ENCODE data around the gene SWAP70.

The SWAP70 gene

DNA sequence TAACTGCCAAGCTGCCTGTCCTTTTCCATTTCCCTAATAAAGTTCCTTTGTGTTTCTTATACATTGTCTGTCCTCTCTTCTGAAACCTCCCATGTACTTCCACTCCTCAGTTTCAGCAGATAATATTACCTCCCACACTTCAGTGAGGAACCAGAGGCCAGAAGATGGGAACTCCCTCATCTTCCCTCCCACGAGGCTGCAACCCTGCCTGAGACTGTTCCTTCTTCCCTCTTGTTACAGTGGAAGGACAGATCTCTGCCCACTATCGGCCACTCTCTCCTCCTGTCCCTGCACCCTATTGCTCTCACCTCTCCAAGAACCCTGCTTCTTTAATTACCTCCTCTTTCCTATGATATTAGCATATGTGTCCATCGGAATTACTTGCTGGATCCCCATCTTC, 38.1 kb upstream of the SWAP70 start:
- Histone ChIP-seq H3K36me3 (ENCODE audit: control insufficient read depth, insufficient read depth, low read length) (no peaks in the 10 kb centered on the region), H3K9me3 (ENCODE audit: control insufficient read depth, insufficient read depth, low read length) (no peaks in the 10 kb centered on the region), H3K27ac (ENCODE audit: low read length) (no peak overlapping the region), H3K27me3 (ENCODE audit: control insufficient read depth, insufficient read depth, low read length) (no peaks in the 10 kb centered on the region), H3K4me3 (ENCODE audit: low read length) (no peak overlapping the region), H3K4me1 (ENCODE audit: control insufficient read depth, insufficient read depth, low read length) (peaks cover 3% of the 10 kb centered on the region; the same call in 1 of the 2 replicates)
- no peak for DNase-seq (ENCODE audit: low read depth, low spot score)
- no CpG with 5 or more reads among the region's 3 CpGs for WGBS (ENCODE audit: insufficient coverage, insufficient read length)

DNA sequence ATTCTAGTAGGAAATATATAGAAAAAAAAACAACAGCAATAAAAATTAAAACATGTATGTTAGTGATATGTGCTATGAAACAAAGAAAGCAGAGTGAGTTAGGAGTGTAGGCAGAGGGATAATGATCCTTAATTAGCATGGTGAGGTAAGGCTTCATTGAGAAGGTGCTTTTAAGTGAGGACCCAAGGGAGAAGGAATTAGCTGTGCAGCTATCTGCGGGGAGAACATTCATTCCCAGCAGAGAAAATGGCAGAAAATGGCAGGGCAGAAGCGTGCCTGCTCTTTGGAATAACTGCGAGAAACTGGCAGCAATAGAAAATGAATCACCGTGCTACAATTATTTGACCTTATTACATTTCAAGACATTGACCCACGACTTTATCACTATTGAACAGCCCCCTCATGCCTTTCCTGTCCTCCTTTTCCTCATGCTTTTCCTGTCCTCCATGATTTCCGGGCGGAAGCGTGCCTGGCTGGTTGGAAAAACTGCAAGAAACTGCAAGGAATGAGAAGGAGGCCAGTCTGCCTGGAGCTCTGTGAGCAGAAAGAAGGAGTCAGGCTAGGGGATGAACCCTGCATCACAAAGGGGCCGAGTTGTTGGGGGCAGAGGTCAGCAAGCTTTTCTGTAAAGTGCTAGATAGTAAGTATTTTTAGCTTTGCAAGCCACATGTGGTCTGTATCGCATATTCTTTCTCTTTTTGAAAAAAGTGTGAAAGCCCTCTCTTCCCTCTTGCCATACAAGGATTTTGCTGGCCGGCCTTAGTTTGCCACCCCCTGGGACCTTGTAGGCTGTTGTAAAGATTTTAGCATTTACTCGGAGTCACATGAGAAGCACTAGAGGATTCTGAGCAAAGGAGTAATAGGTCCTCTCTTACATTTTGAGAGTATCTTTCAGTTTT, 37.1 kb upstream of the SWAP70 start:
- H3K9me3 ChIP-seq (ENCODE audit: control insufficient read depth, insufficient read depth, low read length) = no peaks in the 10 kb centered on the region

DNA sequence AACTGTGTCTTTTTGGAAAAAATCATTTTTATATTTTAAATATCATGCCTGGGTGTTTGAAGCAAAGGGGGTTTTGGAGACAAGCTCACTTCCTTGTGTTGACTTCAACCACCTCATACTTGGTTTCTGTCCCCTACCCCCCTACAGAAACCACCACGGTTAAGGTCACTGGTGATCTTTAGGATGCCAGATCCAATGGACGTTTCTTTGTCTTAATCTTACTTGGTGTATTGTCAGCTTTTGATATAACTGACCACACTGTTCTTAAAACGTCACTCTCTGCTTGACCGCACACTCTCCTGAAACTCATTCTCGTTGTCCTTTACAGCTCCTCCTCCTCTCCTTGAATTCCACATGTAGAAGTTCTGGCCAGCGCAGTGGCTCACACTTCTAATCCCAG, 34.8 kb upstream of the SWAP70 start:
- peaks cover 3% of the 10 kb centered on the region; the same call in 1 of the 2 replicates for H3K4me1 ChIP-seq (ENCODE audit: control insufficient read depth, insufficient read depth, low read length)
- WGBS (ENCODE audit: insufficient coverage, insufficient read length) = no CpG with 5 or more reads among the region's 6 CpGs
- no peak overlapping the region for H3K4me3 ChIP-seq (ENCODE audit: low read length)
- H3K36me3 ChIP-seq (ENCODE audit: control insufficient read depth, insufficient read depth, low read length) = no peaks in the 10 kb centered on the region
- no peaks in the 10 kb centered on the region for H3K27me3 ChIP-seq (ENCODE audit: control insufficient read depth, insufficient read depth, low read length)
- no peak overlapping the region for H3K27ac ChIP-seq (ENCODE audit: low read length)
- H3K9me3 ChIP-seq (ENCODE audit: control insufficient read depth, insufficient read depth, low read length) = no peaks in the 10 kb centered on the region
- DNase-seq (ENCODE audit: low read depth, low spot score) = no peak

More for the DNA sequence above, 37.1 kb upstream of the SWAP70 start:
- DNase-seq (ENCODE audit: low read depth, low spot score) = no peak
- Histone ChIP-seq H3K27me3 (ENCODE audit: control insufficient read depth, insufficient read depth, low read length) (no peaks in the 10 kb centered on the region), H3K27ac (ENCODE audit: low read length) (peak overlapping the region; percentile 63), H3K36me3 (ENCODE audit: control insufficient read depth, insufficient read depth, low read length) (no peaks in the 10 kb centered on the region), H3K4me1 (ENCODE audit: control insufficient read depth, insufficient read depth, low read length) (peaks cover 3% of the 10 kb centered on the region; the same call in 1 of the 2 replicates), H3K4me3 (ENCODE audit: low read length) (no peak overlapping the region)
- WGBS (ENCODE audit: insufficient coverage, insufficient read length) = no CpG with 5 or more reads among the region's 12 CpGs

DNA sequence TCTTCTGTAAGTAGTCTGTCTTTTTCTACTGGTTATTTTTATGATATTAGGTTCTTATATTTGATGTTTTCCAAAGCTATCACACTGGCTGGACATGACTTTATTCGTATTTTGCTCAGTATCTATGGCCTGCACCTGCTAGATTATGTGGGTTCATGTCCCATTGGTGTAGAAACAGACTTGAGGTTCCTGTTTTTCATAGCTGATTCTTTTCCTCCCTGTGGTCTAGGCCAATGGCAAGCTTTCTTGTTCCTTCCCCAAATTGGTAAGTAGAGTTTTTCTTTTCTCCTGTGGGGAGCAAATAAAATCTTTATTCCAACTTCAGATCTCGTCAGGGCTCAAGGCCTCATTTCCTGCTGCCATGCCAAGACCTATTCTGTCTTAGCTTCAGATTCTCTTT, 30.2 kb upstream of the SWAP70 start:
- H3K27me3 ChIP-seq (ENCODE audit: control insufficient read depth, insufficient read depth, low read length) = no peaks in the 10 kb centered on the region
- no CpG with 5 or more reads among the region's 2 CpGs for WGBS (ENCODE audit: insufficient coverage, insufficient read length)
- H3K4me3 ChIP-seq (ENCODE audit: low read length) = no peak overlapping the region
- H3K4me1 ChIP-seq (ENCODE audit: control insufficient read depth, insufficient read depth, low read length) = no peaks in the 10 kb centered on the region
- no peaks in the 10 kb centered on the region for H3K36me3 ChIP-seq (ENCODE audit: control insufficient read depth, insufficient read depth, low read length)
- no peak for DNase-seq (ENCODE audit: low read depth, low spot score)
- no peak overlapping the region for H3K27ac ChIP-seq (ENCODE audit: low read length)
- H3K9me3 ChIP-seq (ENCODE audit: control insufficient read depth, insufficient read depth, low read length) = no peaks in the 10 kb centered on the region

DNA sequence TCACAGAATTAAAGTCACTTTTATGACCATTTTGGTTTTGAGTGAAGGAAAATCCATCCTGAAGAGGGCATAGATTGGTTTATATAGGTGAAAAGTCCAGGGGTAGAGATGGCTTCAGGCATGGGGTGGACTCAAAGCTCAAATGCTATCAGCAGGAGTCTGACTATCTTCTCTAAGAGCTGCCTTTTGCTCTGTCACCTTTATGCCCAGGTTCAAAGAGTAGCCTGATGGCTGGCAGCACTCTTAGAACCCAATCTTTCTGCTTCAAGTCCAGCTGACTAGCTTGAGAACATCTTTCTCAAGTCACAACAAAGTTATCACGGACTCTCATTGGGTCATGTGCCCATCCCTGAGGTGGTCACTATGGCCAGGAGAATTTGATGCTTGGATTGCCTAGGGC, 27.2 kb upstream of the SWAP70 start:
- Histone ChIP-seq H3K9me3 (ENCODE audit: control insufficient read depth, insufficient read depth, low read length) (no peaks in the 10 kb centered on the region), H3K4me3 (ENCODE audit: low read length) (no peak overlapping the region), H3K27ac (ENCODE audit: low read length) (no peak overlapping the region), H3K4me1 (ENCODE audit: control insufficient read depth, insufficient read depth, low read length) (no peaks in the 10 kb centered on the region), H3K36me3 (ENCODE audit: control insufficient read depth, insufficient read depth, low read length) (no peaks in the 10 kb centered on the region), H3K27me3 (ENCODE audit: control insufficient read depth, insufficient read depth, low read length) (no peaks in the 10 kb centered on the region)
- no CpG with 5 or more reads among the region's 1 CpG for WGBS (ENCODE audit: insufficient coverage, insufficient read length)
- no peak for DNase-seq (ENCODE audit: low read depth, low spot score)

DNA sequence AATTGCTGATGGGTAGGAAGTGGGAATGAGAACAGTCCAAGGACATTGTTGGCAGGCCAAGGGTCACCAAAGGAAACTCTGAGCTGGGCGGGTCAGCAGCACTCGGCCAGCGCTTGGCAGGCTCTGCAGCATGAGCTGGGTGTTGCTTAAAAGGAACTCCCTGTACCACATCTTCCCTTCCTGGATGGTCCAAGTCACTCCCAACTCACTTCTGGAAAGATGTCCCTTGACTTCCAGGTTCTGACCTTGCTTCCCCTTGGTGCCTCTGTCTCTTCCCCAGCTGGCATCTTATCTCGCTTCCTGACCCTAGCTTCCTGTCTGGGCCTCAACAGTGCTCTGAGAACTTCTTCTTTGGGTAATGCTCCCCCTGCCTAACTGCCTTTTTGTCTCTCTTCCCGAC, 24.8 kb upstream of the SWAP70 start:
- WGBS (ENCODE audit: insufficient coverage, insufficient read length) = no CpG with 5 or more reads among the region's 5 CpGs
- Histone ChIP-seq H3K27ac (ENCODE audit: low read length) (no peak overlapping the region), H3K27me3 (ENCODE audit: control insufficient read depth, insufficient read depth, low read length) (no peaks in the 10 kb centered on the region), H3K9me3 (ENCODE audit: control insufficient read depth, insufficient read depth, low read length) (no peaks in the 10 kb centered on the region), H3K4me1 (ENCODE audit: control insufficient read depth, insufficient read depth, low read length) (no peaks in the 10 kb centered on the region), H3K36me3 (ENCODE audit: control insufficient read depth, insufficient read depth, low read length) (no peaks in the 10 kb centered on the region), H3K4me3 (ENCODE audit: low read length) (no peak overlapping the region)
- DNase-seq (ENCODE audit: low read depth, low spot score) = no peak

DNA sequence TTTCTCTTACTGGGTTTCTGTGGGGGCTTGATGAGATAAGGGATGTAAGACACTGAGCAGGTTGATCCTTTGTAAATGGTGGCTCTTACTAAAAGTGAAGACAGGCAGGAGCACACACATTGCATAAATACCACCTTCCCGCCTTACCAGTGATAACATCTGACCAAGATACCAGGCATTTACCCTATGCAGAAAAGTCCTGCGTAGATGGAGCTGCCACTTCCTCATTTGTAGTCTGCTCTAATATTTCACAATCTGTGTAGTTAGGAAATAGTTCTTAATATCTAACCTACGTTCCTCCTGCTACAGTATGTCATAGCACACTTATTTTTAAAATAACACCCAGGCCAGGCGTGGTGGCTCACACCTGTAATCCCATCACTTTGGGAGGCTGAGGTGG, 23.9 kb upstream of the SWAP70 start:
- Histone ChIP-seq H3K27me3 (ENCODE audit: control insufficient read depth, insufficient read depth, low read length) (no peaks in the 10 kb centered on the region), H3K9me3 (ENCODE audit: control insufficient read depth, insufficient read depth, low read length) (no peaks in the 10 kb centered on the region), H3K4me3 (ENCODE audit: low read length) (no peak overlapping the region), H3K36me3 (ENCODE audit: control insufficient read depth, insufficient read depth, low read length) (no peaks in the 10 kb centered on the region), H3K4me1 (ENCODE audit: control insufficient read depth, insufficient read depth, low read length) (no peaks in the 10 kb centered on the region), H3K27ac (ENCODE audit: low read length) (no peak overlapping the region)
- WGBS (ENCODE audit: insufficient coverage, insufficient read length) = no CpG with 5 or more reads among the region's 4 CpGs
- no peak for DNase-seq (ENCODE audit: low read depth, low spot score)

DNA sequence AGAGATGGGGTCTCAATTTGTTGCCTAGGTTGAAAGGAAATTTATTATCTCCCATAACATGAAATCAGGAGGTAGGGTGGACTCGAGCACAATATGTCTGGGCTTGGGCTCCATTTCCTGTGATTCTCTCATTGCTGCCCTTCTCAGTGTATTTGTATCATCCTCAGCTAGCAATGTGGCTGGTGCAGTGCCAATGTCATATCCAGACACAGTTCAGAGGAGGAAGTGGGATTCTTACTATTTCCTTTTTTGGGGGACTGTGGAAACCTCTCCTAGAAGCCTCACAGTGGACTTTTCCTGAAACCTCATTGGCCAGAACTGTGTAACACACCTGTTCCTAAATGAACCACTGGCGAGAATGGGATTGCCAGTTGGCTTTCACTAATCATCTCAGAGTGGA, 21.0 kb upstream of the SWAP70 start:
- H3K27ac ChIP-seq (ENCODE audit: low read length) = no peak overlapping the region
- no peaks in the 10 kb centered on the region for H3K36me3 ChIP-seq (ENCODE audit: control insufficient read depth, insufficient read depth, low read length)
- no peaks in the 10 kb centered on the region for H3K27me3 ChIP-seq (ENCODE audit: control insufficient read depth, insufficient read depth, low read length)
- H3K9me3 ChIP-seq (ENCODE audit: control insufficient read depth, insufficient read depth, low read length) = no peaks in the 10 kb centered on the region
- DNase-seq (ENCODE audit: low read depth, low spot score) = no peak
- no peak overlapping the region for H3K4me3 ChIP-seq (ENCODE audit: low read length)
- no CpG with 5 or more reads among the region's 2 CpGs for WGBS (ENCODE audit: insufficient coverage, insufficient read length)
- H3K4me1 ChIP-seq (ENCODE audit: control insufficient read depth, insufficient read depth, low read length) = no peaks in the 10 kb centered on the region

DNA sequence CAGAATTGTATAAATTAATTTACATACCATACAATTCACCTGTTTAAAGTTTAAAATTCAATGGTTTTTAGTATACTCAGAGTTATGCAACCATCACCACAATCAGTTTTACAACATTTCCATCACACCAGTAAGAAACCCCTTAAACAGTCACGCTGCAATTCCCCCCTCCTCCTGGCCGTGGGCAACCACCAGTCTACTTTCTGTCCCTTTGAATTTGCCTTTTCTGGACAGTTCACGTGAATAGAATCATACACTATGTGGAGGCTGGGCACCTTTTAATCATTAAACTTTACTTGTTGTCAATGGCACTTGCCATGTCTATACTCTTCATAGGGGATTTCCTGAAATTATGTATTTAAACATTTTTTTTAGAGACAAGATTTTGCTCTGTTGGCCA, 20.1 kb upstream of the SWAP70 start:
- no CpG with 5 or more reads among the region's 3 CpGs for WGBS (ENCODE audit: insufficient coverage, insufficient read length)
- Histone ChIP-seq H3K27ac (ENCODE audit: low read length) (no peak overlapping the region), H3K36me3 (ENCODE audit: control insufficient read depth, insufficient read depth, low read length) (no peaks in the 10 kb centered on the region), H3K9me3 (ENCODE audit: control insufficient read depth, insufficient read depth, low read length) (no peaks in the 10 kb centered on the region), H3K4me1 (ENCODE audit: control insufficient read depth, insufficient read depth, low read length) (no peaks in the 10 kb centered on the region), H3K4me3 (ENCODE audit: low read length) (no peak overlapping the region), H3K27me3 (ENCODE audit: control insufficient read depth, insufficient read depth, low read length) (no peaks in the 10 kb centered on the region)
- DNase-seq (ENCODE audit: low read depth, low spot score) = no peak

DNA sequence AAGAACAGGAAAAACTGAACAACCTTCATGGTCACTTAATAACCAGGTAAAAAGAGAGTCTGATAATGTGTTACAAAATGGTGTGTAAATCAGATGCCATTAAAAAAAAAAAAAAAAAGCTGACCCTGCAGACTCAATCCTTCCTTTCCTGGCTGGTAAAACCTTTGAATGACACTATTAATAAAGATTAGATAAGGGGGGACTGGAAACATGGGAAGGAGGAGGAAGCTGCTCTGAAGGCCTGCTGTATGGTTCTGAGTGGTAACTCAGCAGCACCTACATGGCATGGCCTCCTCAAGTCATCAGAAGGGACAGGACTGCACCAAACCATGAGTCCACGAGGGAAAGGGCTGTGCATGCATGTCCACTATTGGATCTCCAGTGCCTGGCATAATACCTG, 18.0 kb upstream of the SWAP70 start:
- DNase-seq (ENCODE audit: low read depth, low spot score) = no peak
- Histone ChIP-seq H3K4me3 (ENCODE audit: low read length) (no peak overlapping the region), H3K9me3 (ENCODE audit: control insufficient read depth, insufficient read depth, low read length) (no peaks in the 10 kb centered on the region), H3K27me3 (ENCODE audit: control insufficient read depth, insufficient read depth, low read length) (no peaks in the 10 kb centered on the region), H3K27ac (ENCODE audit: low read length) (no peak overlapping the region), H3K36me3 (ENCODE audit: control insufficient read depth, insufficient read depth, low read length) (no peaks in the 10 kb centered on the region), H3K4me1 (ENCODE audit: control insufficient read depth, insufficient read depth, low read length) (no peaks in the 10 kb centered on the region)
- no CpG with 5 or more reads among the region's 1 CpG for WGBS (ENCODE audit: insufficient coverage, insufficient read length)

DNA sequence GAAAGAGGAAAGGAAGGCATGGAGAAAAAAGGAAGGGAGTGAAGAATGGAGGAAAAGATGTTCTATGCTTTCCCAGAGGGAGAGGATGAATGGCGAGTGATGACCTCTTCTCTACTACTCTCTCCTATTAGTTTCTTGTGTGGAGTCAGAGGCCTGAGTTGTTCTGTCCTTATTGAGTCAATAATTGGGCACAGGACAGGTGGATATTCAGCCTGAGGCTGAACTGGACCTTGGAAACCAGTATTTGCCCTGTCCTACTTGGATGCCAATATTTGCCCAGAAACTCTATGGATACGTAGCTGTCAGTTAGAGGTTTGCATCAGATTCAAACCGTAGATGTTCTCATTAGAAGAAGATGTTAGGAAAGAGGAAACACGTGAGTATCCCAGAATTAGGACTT, 17.6 kb upstream of the SWAP70 start:
- no peak for DNase-seq (ENCODE audit: low read depth, low spot score)
- Histone ChIP-seq H3K36me3 (ENCODE audit: control insufficient read depth, insufficient read depth, low read length) (no peaks in the 10 kb centered on the region), H3K4me3 (ENCODE audit: low read length) (no peak overlapping the region), H3K27me3 (ENCODE audit: control insufficient read depth, insufficient read depth, low read length) (no peaks in the 10 kb centered on the region), H3K27ac (ENCODE audit: low read length) (no peak overlapping the region), H3K4me1 (ENCODE audit: control insufficient read depth, insufficient read depth, low read length) (no peaks in the 10 kb centered on the region), H3K9me3 (ENCODE audit: control insufficient read depth, insufficient read depth, low read length) (no peaks in the 10 kb centered on the region)
- no CpG with 5 or more reads among the region's 4 CpGs for WGBS (ENCODE audit: insufficient coverage, insufficient read length)
